HL-60 (cell line): ENCODE data around the gene CD320.
"Not testable (repeated sequence)": the region's sequence is repeated elsewhere in the genome, so short reads cannot be mapped to it uniquely, and the experiment has no call there.

Experiments
- DNase-seq, 2 experiments: peaks; one replicate each; pipeline ENCODE4 v3.0.0-alpha.2; 2010 to 2020; ENCODE audit warnings: low read depth in 1 of 2, low spot score in 1 of 2
- H3K27ac ChIP-seq: fragments of 250-450 bp; sonication (Bioruptor Pico); replicated peaks from 2 replicates; pipeline ENCODE4 v1.5.1; 2020; ENCODE audit warnings: mild to moderate bottlenecking, moderate library complexity
- H3K27me3 ChIP-seq: fragments of 250-450 bp; sonication (Bioruptor Pico); 2 replicates; pipeline ENCODE4 v1.5.1; 2021; ENCODE audit warnings: mild to moderate bottlenecking, moderate library complexity; ENCODE audit not compliant: insufficient read depth, poor library complexity, severe bottlenecking
- H3K4me3 ChIP-seq: replicated peaks from 2 replicates; pipeline ENCODE4 v1.5.1; 2011; ENCODE audit warnings: mild to moderate bottlenecking, control low read depth, low read length; ENCODE audit not compliant: insufficient read depth
- CTCF ChIP-seq: IDR thresholded peaks from one replicate; pipeline ENCODE4 v1.5.1; 2011; ENCODE audit warnings: low read length, control low read depth, inconsistent platforms; ENCODE audit not compliant: insufficient read depth
- GABPA ChIP-seq: IDR thresholded peaks from 2 replicates; pipeline ENCODE4 v1.6.1; 2012; ENCODE audit warnings: low read depth
- POLR2AphosphoS5 ChIP-seq: IDR thresholded peaks from 2 replicates; pipeline ENCODE4 v1.6.1; 2012; ENCODE audit warnings: low read depth
- REST ChIP-seq: IDR thresholded peaks from 2 replicates; pipeline ENCODE4 v1.6.1; 2012; ENCODE audit warnings: low read depth; ENCODE audit not compliant: insufficient replicate concordance
- SPI1 ChIP-seq: IDR thresholded peaks from 2 replicates; pipeline ENCODE4 v1.6.1; 2012; ENCODE audit warnings: low read depth, mild to moderate bottlenecking, borderline replicate concordance

The CD320 gene

GRCh38 chr19:8352134-8352827, 44.1 kb upstream of the CD320 start:
- no peak overlapping the region for H3K4me3 ChIP-seq
- TF ChIP-seq SPI1, result no peak
- no peak for TF ChIP-seq POLR2AphosphoS5
- TF ChIP-seq REST, result no peak
- TF ChIP-seq CTCF, result no peak
- TF ChIP-seq GABPA, result no peak
- no peak for DNase-seq
- H3K27me3 ChIP-seq, result peaks cover 14% of the 10 kb centered on the region
- no peak overlapping the region for H3K27ac ChIP-seq

- DNase-seq, result not testable (repeated sequence)
Measured at GRCh38 chr19:8349629-8350372, 41.6 kb upstream of the CD320 start.

GRCh38 chr19:8343483-8343844, 35.3 kb upstream of the CD320 start:
- no peak for DNase-seq
- H3K4me3 ChIP-seq, result no peak overlapping the region
- TF ChIP-seq CTCF (no peak), GABPA (no peak), POLR2AphosphoS5 (no peak), REST (no peak), SPI1 (no peak)
- peaks cover 35% of the 10 kb centered on the region for H3K27me3 ChIP-seq
- H3K27ac ChIP-seq, result no peak overlapping the region

More at GRCh38 chr19:8349629-8350372, 41.6 kb upstream of the CD320 start:
- not testable (repeated sequence) for H3K27ac ChIP-seq, H3K4me3 ChIP-seq
- H3K27me3 ChIP-seq, result peaks cover 14% of the 10 kb centered on the region

GRCh38 chr19:8342684-8343482, 34.7 kb upstream of the CD320 start, which contains the start of gene KANK3:
TSS of gene KANK3 (minus strand) at chr19:8343262. CDS start at chr19:8337828, 5,434 bp downstream.
- peaks cover 38% of the 10 kb centered on the region for H3K27me3 ChIP-seq
- peak within 1 kb of the TSS; percentile 18; the same call in 1 of the 2 replicates for H3K4me3 ChIP-seq
- DNase-seq, result peak; percentile 77 to 81
- H3K27ac ChIP-seq, result no peak within 1 kb of the TSS
- TF ChIP-seq SPI1 (no peak), GABPA (no peak), REST (no peak)
